Activated T-helper 17 cell treated with anti-CD3 and anti-CD28 coated beads, Interleukin-2, amount 50 U/mL, for 72 hours (primary cell): Measurements from ENCODE around the gene RAVER1. TPM values are rescaled to one million over a fixed set of nuclear protein-coding genes. Genes with fewer than 3 reads are reported as not detected.

Source experiments
- ATAC-seq: fragments of 150-1000 bp; cut with Tn5 transposase; replicated peaks from 2 replicates; pipeline ENCODE4 v1.10.0; 2021; ENCODE audit warnings: mild to moderate bottlenecking, moderate library complexity
- H3K27ac Mint-ChIP-seq: one replicate; pipeline ENCODE4 v1.8.0; 2022; ENCODE audit warnings: mixed read lengths
- H3K27me3 Mint-ChIP-seq: one replicate; pipeline ENCODE4 v1.8.0; 2022; ENCODE audit warnings: mixed read lengths
- H3K36me3 Mint-ChIP-seq: one replicate; pipeline ENCODE4 v1.8.0; 2022; ENCODE audit warnings: low read depth, mild to moderate bottlenecking, mixed read lengths
- H3K4me1 Mint-ChIP-seq: one replicate; pipeline ENCODE4 v1.8.0; 2022; ENCODE audit warnings: mixed read lengths
- H3K4me3 Mint-ChIP-seq: one replicate; pipeline ENCODE4 v1.8.0; 2022; ENCODE audit warnings: mild to moderate bottlenecking, mixed read lengths
- H3K9me3 Mint-ChIP-seq: one replicate; pipeline ENCODE4 v1.8.0; 2022; ENCODE audit warnings: mixed read lengths
- total RNA-seq, 2 donors: library from RNA; stranded (reverse); gene quantifications; one replicate each; pipeline ENCODE4 v1.2.3, GENCODE V29; 2022

The RAVER1 gene
- total RNA-seq, 2 donors from 2014 or later: 66.3 to 88.7 TPM

GRCh38 chr19:10292789-10293636 is 40.3 kb downstream of the RAVER1 start:
- H3K36me3 Mint-ChIP-seq: peaks cover 17% of the 10 kb centered on the region

GRCh38 chr19:10292206-10292788 is 41.0 kb downstream of the RAVER1 start:
- peaks cover 17% of the 10 kb centered on the region for H3K36me3 Mint-ChIP-seq
- ATAC-seq: peak; percentile 61
- peak overlapping the region; percentile 74 for H3K4me3 Mint-ChIP-seq
- H3K4me1 Mint-ChIP-seq: peaks cover 32% of the 10 kb centered on the region
- peaks cover 38% of the 10 kb centered on the region for H3K27me3 Mint-ChIP-seq
- peak overlapping the region; percentile 33 for H3K27ac Mint-ChIP-seq
- no peaks in the 10 kb centered on the region for H3K9me3 Mint-ChIP-seq

More at GRCh38 chr19:10292789-10293636, 40.3 kb downstream of the RAVER1 start:
- no peak for ATAC-seq
- no peaks in the 10 kb centered on the region for H3K9me3 Mint-ChIP-seq
- H3K4me3 Mint-ChIP-seq: peak overlapping the region; percentile 74
- H3K27me3 Mint-ChIP-seq: peaks cover 35% of the 10 kb centered on the region
- peak overlapping the region; percentile 61 for H3K27ac Mint-ChIP-seq
- H3K4me1 Mint-ChIP-seq: peaks cover 32% of the 10 kb centered on the region

- H3K36me3 Mint-ChIP-seq: peaks cover 22% of the 10 kb centered on the region
- H3K9me3 Mint-ChIP-seq: no peaks in the 10 kb centered on the region
- H3K4me3 Mint-ChIP-seq: peak overlapping the region; percentile 74
- H3K27me3 Mint-ChIP-seq: peaks cover 38% of the 10 kb centered on the region
- no peak for ATAC-seq
- H3K4me1 Mint-ChIP-seq: peaks cover 32% of the 10 kb centered on the region
- peak overlapping the region; percentile 33 for H3K27ac Mint-ChIP-seq
These were observed 41.6 kb downstream of the RAVER1 start for GRCh38 chr19:10291554-10292205.

DNA sequence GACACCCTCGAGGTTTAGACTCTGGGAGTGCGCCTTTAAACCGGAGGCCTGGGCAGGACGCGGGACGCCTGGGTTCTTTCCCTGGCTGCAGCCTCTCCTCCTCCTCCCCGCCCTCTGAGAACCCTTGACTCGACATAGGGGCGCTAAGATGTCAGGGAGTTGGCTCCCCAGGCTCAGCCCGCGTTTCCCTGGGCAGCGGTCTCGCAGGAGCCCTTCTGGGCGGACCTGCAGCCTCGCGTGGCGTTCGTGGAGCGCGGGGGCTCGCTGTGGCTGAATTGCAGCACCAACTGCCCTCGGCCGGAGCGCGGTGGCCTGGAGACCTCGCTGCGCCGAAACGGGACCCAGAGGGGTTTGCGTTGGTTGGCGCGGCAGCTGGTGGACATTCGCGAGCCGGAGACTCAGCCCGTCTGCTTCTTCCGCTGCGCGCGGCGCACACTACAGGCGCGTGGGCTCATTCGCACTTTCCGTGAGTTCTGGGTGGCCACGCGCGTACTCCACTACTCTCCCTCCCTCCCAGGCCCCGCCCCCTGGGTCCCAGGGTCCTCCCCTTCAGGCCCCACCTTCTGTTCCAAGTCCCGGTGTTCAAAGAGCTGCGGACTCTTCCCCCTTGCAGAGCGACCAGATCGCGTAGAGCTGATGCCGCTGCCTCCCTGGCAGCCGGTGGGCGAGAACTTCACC is 42.3 kb downstream of the RAVER1 start:
- Mint-ChIP-seq H3K4me3 (peak overlapping the region; percentile 74), H3K27ac (peak overlapping the region; percentile 10), H3K27me3 (peaks cover 38% of the 10 kb centered on the region), H3K9me3 (no peaks in the 10 kb centered on the region), H3K4me1 (peaks cover 37% of the 10 kb centered on the region), H3K36me3 (peaks cover 28% of the 10 kb centered on the region)
- ATAC-seq: peak; percentile 14

- Mint-ChIP-seq H3K27ac (peak overlapping the region; percentile 10), H3K36me3 (peaks cover 34% of the 10 kb centered on the region), H3K4me3 (peak overlapping the region; percentile 74), H3K4me1 (peaks cover 39% of the 10 kb centered on the region), H3K9me3 (no peaks in the 10 kb centered on the region), H3K27me3 (peaks cover 35% of the 10 kb centered on the region)
- ATAC-seq: no peak
These were observed 42.9 kb downstream of the RAVER1 start for GRCh38 chr19:10290357-10290875.

DNA sequence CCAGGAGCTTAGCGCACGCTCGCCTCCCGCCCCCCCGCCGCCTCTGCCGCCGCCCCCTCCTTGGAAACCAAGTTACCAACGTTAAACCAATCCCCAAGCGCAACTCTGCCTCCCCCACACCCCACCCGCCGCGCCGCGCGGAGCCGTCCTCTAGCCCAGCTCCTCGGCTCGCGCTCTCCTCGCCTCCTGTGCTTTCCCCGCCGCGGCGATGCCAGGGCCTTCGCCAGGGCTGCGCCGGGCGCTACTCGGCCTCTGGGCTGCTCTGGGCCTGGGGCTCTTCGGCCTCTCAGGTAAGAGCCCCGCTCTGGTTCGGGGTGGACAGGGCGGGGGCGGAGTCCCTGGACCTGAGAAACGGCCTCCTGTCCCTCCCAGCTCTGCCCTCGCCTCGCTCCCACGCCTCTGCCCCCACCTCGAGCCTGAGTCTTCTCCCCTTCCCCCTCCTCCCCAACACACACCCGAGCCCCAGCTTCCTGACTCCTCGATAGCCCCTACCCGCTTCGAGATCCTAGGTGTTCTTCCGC is 43.4 kb downstream of the RAVER1 start, which contains the start of gene ICAM5:
ICAM5 (plus strand) TSS at position 117 of the 521 bp plus-strand sequence; CDS start at position 209, 92 bp downstream.
- H3K9me3 Mint-ChIP-seq: no peaks in the 10 kb centered on the region
- peaks cover 34% of the 10 kb centered on the region for H3K27me3 Mint-ChIP-seq
- H3K4me1 Mint-ChIP-seq: peaks cover 42% of the 10 kb centered on the region
- H3K4me3 Mint-ChIP-seq: peak within 1 kb of the TSS; percentile 74
- H3K27ac Mint-ChIP-seq: peak within 1 kb of the TSS; percentile 10
- ATAC-seq: no peak
- peaks cover 40% of the 10 kb centered on the region for H3K36me3 Mint-ChIP-seq

DNA sequence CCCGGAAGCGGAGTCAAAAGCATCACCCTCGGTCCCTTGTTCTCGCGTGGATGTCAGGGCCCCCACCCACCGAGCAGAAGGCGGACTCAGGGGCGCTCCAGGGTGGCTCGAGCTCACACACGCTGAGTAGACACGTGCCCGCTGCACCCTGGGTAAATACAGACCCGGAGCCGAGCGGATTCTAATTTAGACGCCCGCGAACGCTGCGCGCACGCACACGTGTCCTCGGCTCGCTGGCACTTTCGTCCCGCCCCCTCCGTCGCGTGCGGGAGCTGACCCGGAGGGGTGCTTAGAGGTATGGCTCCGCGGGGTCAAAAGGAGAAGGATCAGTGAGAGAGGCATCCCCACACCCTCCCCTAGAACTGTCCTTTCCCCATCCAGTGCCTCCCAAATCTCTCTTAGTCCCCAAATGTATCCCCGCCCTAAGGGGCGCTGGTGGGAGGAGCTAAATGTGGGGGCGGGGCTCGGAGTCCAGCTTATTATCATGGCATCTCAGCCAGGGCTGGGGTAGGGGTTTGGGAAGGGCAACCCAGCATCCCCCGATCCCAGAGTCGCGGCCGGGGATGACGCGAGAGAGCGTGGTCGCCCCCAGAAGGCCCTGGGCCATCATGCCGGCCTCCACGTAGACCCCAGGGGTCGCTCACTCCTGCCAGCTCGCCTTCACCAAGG is 44.0 kb downstream of the RAVER1 start:
- H3K4me1 Mint-ChIP-seq: peaks cover 45% of the 10 kb centered on the region
- peaks cover 46% of the 10 kb centered on the region for H3K36me3 Mint-ChIP-seq
- H3K27me3 Mint-ChIP-seq: peaks cover 34% of the 10 kb centered on the region
- no peak overlapping the region for H3K27ac Mint-ChIP-seq
- H3K9me3 Mint-ChIP-seq: no peaks in the 10 kb centered on the region
- ATAC-seq: peak; percentile 18
- H3K4me3 Mint-ChIP-seq: peak overlapping the region; percentile 74

GRCh38 chr19:10288662-10289166 is 44.6 kb downstream of the RAVER1 start:
- peak; percentile 17 for ATAC-seq
- Mint-ChIP-seq H3K27me3 (peaks cover 34% of the 10 kb centered on the region), H3K9me3 (no peaks in the 10 kb centered on the region), H3K36me3 (peaks cover 51% of the 10 kb centered on the region), H3K4me1 (peaks cover 45% of the 10 kb centered on the region), H3K27ac (no peak overlapping the region), H3K4me3 (peak overlapping the region; percentile 74)

GRCh38 chr19:10286803-10287737 is 46.3 kb downstream of the RAVER1 start, which contains the start of gene ICAM4:
ICAM4 (plus strand) TSS chr19:10286955; CDS start chr19:10287013, 58 bp downstream.
- H3K27me3 Mint-ChIP-seq: peaks cover 25% of the 10 kb centered on the region
- no peaks in the 10 kb centered on the region for H3K9me3 Mint-ChIP-seq
- peak within 1 kb of the TSS; percentile 74 for H3K4me3 Mint-ChIP-seq
- H3K27ac Mint-ChIP-seq: no peak within 1 kb of the TSS
- peaks cover 36% of the 10 kb centered on the region for H3K4me1 Mint-ChIP-seq
- ATAC-seq: peak; percentile 55
- H3K36me3 Mint-ChIP-seq: peaks cover 61% of the 10 kb centered on the region

DNA sequence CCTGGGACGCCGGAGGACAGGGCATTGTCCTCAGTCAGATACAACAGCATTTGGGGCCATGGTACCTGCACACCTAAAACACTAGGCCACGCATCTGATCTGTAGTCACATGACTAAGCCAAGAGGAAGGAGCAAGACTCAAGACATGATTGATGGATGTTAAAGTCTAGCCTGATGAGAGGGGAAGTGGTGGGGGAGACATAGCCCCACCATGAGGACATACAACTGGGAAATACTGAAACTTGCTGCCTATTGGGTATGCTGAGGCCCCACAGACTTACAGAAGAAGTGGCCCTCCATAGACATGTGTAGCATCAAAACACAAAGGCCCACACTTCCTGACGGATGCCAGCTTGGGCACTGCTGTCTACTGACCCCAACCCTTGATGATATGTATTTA is 47.9 kb downstream of the RAVER1 start:
- ATAC-seq: no peak
- H3K4me1 Mint-ChIP-seq: peaks cover 28% of the 10 kb centered on the region
- H3K4me3 Mint-ChIP-seq: peak overlapping the region; percentile 16
- H3K27ac Mint-ChIP-seq: peak overlapping the region; percentile 10
- H3K9me3 Mint-ChIP-seq: no peaks in the 10 kb centered on the region
- peaks cover 13% of the 10 kb centered on the region for H3K27me3 Mint-ChIP-seq
- peaks cover 73% of the 10 kb centered on the region for H3K36me3 Mint-ChIP-seq

DNA sequence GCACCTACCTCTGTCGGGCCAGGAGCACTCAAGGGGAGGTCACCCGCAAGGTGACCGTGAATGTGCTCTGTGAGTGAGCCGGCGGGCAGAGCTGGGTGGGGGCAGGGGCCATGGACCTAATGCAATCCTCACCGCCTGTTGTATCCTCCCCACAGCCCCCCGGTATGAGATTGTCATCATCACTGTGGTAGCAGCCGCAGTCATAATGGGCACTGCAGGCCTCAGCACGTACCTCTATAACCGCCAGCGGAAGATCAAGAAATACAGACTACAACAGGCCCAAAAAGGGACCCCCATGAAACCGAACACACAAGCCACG is 48.4 kb downstream of the RAVER1 start:
- H3K36me3 Mint-ChIP-seq: peaks cover 73% of the 10 kb centered on the region
- H3K4me3 Mint-ChIP-seq: peak overlapping the region; percentile 16
- no peak for ATAC-seq
- peaks cover 9% of the 10 kb centered on the region for H3K27me3 Mint-ChIP-seq
- peaks cover 26% of the 10 kb centered on the region for H3K4me1 Mint-ChIP-seq
- H3K9me3 Mint-ChIP-seq: no peaks in the 10 kb centered on the region
- H3K27ac Mint-ChIP-seq: peak overlapping the region; percentile 10
